Erythroblast (primary cell): Measurements from ENCODE around the gene WDR88.

Experiments used
- DNase-seq, 2 experiments: peaks; one replicate each; lab custom pipeline; 2025; lab: John Stamatoyannopoulos, UW
- GATA1 ChIP-seq: IDR thresholded peaks from 2 replicates; pipeline ENCODE4 v1.6.1; 2011; ENCODE audit warnings: low read depth, mild to moderate bottlenecking, control low read depth, low read length, moderate library complexity
- POLR2A ChIP-seq: IDR thresholded peaks from 2 replicates; pipeline ENCODE4 v1.6.1; 2011; ENCODE audit warnings: mild to moderate bottlenecking, low read length

The WDR88 gene, protein sequence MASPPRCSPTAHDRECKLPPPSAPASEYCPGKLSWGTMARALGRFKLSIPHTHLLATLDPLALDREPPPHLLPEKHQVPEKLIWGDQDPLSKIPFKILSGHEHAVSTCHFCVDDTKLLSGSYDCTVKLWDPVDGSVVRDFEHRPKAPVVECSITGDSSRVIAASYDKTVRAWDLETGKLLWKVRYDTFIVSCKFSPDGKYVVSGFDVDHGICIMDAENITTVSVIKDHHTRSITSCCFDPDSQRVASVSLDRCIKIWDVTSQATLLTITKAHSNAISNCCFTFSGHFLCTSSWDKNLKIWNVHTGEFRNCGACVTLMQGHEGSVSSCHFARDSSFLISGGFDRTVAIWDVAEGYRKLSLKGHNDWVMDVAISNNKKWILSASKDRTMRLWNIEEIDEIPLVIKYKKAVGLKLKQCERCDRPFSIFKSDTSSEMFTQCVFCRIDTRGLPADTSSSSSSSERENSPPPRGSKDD

DNA sequence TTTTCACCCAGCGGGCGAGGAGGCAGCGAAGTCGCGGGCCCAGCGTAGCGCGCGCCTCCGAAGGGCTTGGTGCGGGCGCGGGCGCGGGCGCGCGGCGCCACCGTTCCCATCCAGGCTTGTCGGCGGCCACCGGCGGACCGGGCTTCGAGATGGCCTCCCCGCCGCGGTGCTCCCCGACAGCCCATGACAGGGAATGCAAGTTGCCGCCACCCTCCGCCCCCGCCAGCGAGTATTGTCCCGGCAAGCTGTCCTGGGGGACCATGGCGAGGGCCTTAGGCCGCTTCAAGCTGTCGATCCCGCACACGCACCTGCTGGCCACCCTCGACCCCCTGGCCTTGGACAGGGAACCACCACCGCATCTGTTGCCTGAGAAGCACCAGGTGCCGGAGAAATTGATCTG, at the start of gene WDR88:
Gene WDR88, plus strand, starts transcription at position 94 of the 400 bp plus-strand sequence. Its CDS starts 56 bp downstream, at position 150.
- TF ChIP-seq POLR2A (no peak), GATA1 (no peak)
- DNase-seq: no peak

DNA sequence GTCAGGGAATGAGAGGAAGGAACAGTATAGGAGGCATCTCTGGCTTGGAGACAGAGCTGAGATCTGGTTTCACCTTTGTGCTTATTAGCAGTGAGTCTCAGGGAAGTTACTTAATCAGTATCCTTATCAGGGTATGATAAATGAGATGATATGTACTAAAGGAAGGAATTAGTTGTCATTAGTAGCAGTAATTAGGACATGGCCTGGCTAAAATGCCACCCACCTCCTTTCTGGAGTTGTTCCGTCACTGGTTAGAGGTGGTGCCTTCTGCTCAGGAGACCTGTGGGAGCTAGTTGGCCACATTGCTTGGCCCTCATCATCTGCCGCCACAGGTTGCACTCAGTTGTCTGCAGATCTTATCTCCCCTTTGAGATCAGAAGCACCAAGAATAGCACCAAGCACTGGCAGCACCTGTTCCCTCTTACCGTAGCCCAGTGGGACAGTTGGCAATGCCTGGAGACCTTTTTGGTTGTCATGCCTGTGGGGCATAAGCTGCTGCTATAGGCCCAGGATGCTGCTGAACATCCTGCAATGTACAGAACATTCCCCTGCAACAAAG, 46.3 kb upstream of the WDR88 start:
- TF ChIP-seq POLR2A (no peak), GATA1 (no peak)
- DNase-seq: no peak

DNA sequence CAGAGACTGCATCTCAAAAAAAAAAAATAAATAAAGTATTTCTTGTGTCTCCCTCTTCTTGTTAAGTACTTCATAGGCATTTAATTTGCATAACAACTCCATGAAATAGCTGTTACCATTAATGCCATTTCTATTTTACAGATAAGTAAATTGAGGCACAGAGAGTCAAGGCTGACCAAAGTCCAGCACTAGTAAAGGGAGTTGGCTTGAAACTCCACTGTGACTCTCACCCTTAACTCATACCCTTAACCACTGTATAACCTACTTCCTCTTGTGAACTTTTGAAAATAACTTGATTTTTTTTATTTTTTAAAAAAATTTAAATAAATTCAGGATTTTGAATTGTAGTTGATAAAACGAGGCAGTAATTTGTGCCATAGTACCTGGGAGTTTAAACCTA, 45.0 kb upstream of the WDR88 start:
- no peak for DNase-seq
- TF ChIP-seq GATA1: no peak
- no peak for TF ChIP-seq POLR2A

DNA sequence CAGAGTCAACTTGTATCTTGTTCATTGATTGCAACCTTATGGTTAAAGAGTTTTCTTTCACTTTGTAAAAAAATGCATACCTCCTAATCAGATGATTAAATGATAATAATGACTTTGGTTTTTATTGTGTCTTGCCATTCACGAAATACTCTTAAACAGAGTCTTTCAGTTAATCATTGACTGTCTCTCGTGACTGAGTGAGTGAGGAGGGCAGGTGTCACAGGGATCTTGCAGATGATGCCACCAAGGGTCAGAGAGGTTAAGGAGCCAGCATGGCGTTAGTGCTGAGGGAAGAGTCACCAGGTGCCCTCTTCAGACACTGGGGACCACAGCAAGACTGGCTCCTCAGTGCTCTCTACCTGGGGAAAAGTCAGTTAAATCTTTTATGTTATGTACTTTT, 42.9 kb upstream of the WDR88 start:
- DNase-seq: no peak
- TF ChIP-seq POLR2A (no peak), GATA1 (no peak)

DNA sequence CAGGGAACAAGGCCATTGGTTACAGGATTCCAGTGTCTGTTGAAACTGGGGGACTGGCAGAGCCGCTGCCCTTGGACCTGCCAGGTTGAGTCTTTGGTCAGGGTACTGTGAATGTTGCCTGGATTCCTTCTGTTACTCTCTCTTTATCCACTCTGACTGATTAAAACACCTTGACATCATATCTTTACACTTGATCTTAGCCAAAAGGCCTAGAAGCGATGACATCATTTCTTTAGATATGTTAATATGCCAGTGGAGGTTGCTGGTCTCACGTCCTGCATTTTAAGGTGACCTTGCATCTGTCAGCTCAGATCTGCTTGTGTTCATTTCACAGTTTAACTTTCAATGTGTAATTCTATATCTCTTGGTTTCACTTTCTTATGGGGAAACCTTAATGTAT, 41.7 kb upstream of the WDR88 start:
- TF ChIP-seq GATA1 (no peak), POLR2A (no peak)
- no peak for DNase-seq

DNA sequence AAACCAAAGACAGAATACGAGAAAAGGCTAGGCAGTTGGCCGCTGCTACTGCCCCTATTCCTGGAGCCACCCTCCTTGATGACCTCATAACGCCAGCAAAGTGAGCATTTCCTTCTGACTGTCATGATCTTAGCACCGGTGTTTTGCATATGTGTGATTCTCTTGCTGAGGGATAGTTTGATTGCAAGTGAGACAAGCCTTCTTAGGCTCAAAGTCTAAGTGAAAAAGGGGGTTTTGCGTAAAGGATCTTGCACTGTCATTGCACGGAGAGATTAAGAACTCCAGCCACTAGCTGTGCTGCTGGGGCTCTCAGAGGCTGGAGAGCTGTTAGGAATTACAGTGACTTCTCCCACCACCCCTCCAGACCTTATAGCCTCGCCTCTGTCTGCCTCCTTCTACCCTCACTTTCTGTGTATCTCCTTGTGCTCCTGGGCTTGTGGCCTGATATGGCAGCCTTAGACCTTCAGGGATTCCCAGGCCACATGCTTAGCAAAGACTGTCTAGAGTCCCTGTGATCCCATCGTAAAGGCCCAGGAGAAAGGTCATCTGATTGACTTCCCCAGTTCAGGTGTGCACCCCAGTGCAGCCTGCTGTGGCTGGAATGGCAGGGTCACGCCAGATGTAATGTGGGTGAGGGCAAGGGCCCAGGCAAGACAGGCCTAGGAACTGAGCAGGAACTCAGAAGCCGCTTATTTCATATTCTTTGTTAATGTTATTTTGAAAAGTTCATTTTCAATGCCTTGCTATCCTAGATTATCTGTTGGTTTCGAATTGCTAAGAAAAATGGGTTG, 38.3 kb upstream of the WDR88 start:
- TF ChIP-seq POLR2A (no peak), GATA1 (no peak)

DNA sequence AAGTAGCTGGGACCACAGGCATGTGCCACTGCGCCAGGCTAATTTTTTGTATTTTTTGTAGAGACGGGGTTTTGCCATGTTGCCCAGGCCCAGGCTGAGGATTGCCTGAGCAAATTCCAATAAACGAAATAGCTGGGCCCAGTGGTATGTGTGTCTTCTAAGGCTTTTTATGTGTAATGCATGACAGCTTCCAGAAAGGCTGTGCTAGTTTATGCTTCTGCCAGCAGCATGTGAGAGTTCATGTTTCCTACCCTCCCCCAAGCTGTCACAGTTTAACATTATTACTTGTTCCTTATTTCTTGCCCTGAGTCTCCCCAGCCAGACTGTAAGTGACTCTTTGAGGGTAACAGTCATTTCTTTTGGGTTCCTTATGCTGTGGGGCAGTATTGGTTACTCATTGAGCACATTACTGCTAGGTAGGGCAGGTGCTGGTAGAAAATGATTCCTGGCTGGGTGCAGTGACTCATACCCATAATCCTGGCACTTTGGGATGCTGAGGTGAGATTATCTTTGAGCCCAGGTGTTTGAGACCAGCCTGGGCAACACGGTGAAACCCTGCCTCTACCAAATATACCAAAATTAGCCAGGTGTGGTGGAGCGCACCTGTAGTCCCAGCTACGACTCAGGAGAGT, 37.4 kb upstream of the WDR88 start:
- TF ChIP-seq POLR2A: no peak
- TF ChIP-seq GATA1: no peak
- DNase-seq: no peak

More for the DNA sequence above, 38.3 kb upstream of the WDR88 start:
- DNase-seq: no peak

DNA sequence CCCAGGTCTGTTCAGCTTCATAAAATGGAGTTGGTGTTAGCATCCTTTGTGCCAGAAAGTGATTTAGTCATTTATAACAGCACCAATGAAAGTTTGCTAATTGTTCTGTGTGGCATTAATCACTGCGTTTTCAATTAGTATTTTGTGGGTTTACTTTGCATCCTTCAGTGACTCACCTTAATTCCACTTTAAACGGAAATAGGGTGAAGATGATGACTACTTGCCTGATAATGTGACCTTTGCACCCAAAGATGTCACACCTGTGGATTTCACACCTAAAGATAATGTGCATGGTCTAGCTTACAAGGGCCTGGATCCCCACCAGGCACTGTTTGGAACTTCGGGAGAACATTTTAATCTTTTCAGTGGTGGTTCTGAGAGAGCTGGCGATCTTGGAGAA, 35.9 kb upstream of the WDR88 start:
- DNase-seq: no peak
- TF ChIP-seq GATA1: no peak

DNA sequence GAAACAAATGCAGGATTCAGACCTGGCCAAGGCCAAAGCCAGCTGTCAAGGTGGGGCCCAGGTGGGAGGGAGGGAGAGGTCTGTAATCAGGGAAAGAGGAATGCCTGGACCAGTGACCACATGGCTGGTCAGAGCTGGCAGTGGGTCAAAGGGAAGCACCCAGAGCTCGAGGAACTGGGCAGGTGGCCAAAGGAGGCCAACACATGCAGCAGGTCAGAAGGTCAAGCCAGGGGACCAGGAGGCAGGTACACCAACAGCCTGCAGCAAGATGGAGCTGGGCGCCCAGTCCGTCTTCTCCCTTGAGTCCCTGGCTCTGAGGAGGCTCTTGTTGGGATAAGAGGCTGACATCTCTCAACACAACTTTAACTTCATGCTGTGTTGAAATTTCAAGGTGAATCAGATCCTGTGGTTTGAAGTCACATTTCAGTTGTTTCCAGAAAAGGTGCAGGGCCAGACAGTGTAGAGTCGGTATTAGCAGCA, 33.8 kb upstream of the WDR88 start:
- TF ChIP-seq GATA1 (no peak), POLR2A (no peak)
- no peak for DNase-seq

DNA sequence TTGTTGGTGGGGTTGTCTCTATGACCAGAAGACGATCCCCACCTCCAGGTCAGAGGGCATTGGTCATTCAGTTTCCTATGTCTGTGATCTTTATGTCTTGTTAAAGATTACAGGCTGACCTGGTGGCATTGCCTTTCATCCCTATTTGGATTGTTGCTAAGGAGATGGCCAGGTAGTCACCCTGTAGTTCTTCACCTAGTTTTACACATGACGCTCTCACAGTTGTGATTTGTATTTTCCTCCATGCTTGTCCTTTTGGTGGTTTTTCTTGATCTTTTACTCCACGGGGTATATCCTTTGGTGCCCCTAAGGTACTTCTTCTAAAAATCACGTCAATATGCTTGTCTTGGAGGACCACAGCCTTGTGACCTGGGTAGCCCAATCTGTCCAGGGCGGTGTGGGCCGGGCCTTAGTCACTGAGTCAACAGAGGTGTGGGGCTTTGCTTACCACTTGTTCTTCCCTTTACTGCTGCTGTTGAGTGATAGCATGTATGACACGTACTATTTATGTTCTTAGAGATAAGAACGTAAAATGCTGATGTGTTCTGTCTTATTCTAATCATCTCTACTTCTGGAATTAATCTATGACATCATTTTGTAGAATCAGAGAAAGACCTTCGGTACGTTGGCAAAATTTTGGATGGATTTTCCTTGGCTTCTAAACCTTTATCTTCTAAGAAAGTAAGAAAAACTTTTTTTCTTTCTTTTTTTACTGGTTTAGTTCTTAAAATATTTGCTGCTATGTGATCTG, 30.8 kb upstream of the WDR88 start:
- TF ChIP-seq POLR2A (no peak), GATA1 (no peak)

DNA sequence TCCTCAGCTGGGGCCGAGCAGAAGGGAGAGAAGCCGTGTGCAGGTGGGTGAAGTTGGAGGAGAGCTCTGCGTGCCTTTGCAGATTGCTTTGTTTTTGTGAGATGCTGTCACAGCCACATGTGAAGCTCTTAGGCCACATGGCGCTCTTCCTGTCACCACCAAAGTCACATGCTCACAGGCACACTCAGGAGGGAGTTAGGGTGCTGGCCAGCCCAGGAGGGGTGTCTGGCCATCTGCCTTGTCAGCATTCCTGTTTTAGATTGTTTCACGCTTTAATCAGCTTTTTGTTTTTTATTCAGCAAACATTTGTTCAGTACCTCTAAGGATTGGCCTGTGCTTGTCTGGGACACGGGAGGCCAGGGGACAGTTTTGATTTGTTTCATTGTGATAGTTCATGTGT, 29.0 kb upstream of the WDR88 start:
- TF ChIP-seq GATA1: no peak

More for the DNA sequence above, 30.8 kb upstream of the WDR88 start:
- DNase-seq: peak; percentile 57 to 61

DNA sequence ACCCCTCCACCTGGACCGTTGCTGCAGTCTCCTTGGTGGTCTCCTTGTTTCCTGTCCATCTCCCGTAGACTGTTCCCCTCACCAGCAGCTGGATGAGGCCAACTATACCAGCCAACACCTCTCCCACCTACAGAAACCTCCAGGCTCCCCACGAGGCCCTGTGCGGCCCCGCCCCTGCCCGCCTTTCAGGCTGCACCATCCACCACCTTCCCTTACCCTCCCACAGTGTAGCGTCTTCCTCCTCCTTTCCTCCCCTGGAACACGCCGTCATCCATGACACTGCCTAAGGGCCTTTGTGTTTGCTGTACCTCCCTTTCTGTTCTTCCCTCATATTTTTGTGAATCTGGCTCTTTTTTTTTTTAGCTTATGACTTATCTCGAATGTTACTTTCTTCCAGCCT, 23.8 kb upstream of the WDR88 start:
- DNase-seq: no peak
- TF ChIP-seq POLR2A: no peak
- no peak for TF ChIP-seq GATA1

More for the DNA sequence above, 29.0 kb upstream of the WDR88 start:
- DNase-seq: no peak
